Activated T-cell treated with anti-CD3 and anti-CD28 coated beads, Interleukin-2, amount 50 U/mL, for 4 hours (primary cell): Measurements from ENCODE around the gene ACAP3. TPM values are rescaled to one million over a fixed set of nuclear protein-coding genes. Genes with fewer than 3 reads are reported as not detected.
"Not testable (repeated sequence)": the region's sequence is repeated elsewhere in the genome, so short reads cannot be mapped to it uniquely, and the experiment has no call there.

ENCODE experiments used
- ATAC-seq, 2 donors: fragments of 200-7000 bp; cut with Tn5 transposase; one replicate each; pipeline ENCODE4 v1.10.0; 2021
- DNase-seq: peaks from one replicate; pipeline ENCODE4 v3.0.0-alpha.2; 2020
- H3K27me3 Mint-ChIP-seq: one replicate; pipeline ENCODE4 v1.8.0; 2021; ENCODE audit warnings: low read depth, mixed read lengths
- H3K36me3 Mint-ChIP-seq: one replicate; pipeline ENCODE4 v1.8.0; 2022; ENCODE audit warnings: mixed read lengths; ENCODE audit not compliant: insufficient read depth
- H3K4me1 Mint-ChIP-seq: one replicate; pipeline ENCODE4 v1.8.0; 2021; ENCODE audit warnings: low read depth, mixed read lengths
- H3K4me3 Mint-ChIP-seq: one replicate; pipeline ENCODE4 v1.8.0; 2021; ENCODE audit warnings: mild to moderate bottlenecking, moderate library complexity, mixed read lengths
- H3K9me3 Mint-ChIP-seq: one replicate; pipeline ENCODE4 v1.8.0; 2021; ENCODE audit warnings: mixed read lengths
- total RNA-seq, 3 donors: library from RNA; stranded (reverse); gene quantifications; one replicate each; pipeline ENCODE4 v1.2.1, GENCODE V29; 2021

ACAP3 gene
- total RNA-seq, 3 donors from 2014 or later = 28.4 to 37.6 (median 30.1) TPM

- ATAC-seq (no peak), DNase-seq (no peak)
- peaks cover 17% of the 10 kb centered on the region for H3K4me1 Mint-ChIP-seq
- no peak overlapping the region for H3K4me3 Mint-ChIP-seq
- no peaks in the 10 kb centered on the region for H3K9me3 Mint-ChIP-seq
- H3K27me3 Mint-ChIP-seq = no peaks in the 10 kb centered on the region
- peaks cover 12% of the 10 kb centered on the region for H3K36me3 Mint-ChIP-seq
These were observed 11.3 kb upstream of the ACAP3 start for GRCh38 chr1:1318777-1319645.

GRCh38 chr1:1318131-1318652, 10.5 kb upstream of the ACAP3 start:
- Mint-ChIP-seq H3K4me3 (no peak overlapping the region), H3K27me3 (no peaks in the 10 kb centered on the region), H3K4me1 (peaks cover 12% of the 10 kb centered on the region), H3K36me3 (peaks cover 13% of the 10 kb centered on the region), H3K9me3 (no peaks in the 10 kb centered on the region)
- ATAC-seq = no peak
- DNase-seq = no peak

GRCh38 chr1:1317420-1317819, 9.7 kb upstream of the ACAP3 start:
- no peak for ATAC-seq
- H3K4me1 Mint-ChIP-seq = peaks cover 8% of the 10 kb centered on the region
- H3K9me3 Mint-ChIP-seq = no peaks in the 10 kb centered on the region
- H3K4me3 Mint-ChIP-seq = no peak overlapping the region
- H3K36me3 Mint-ChIP-seq = peaks cover 13% of the 10 kb centered on the region
- no peak for DNase-seq
- H3K27me3 Mint-ChIP-seq = no peaks in the 10 kb centered on the region

- not testable (repeated sequence) for H3K4me1 Mint-ChIP-seq, H3K4me3 Mint-ChIP-seq
These were observed 8.5 kb upstream of the ACAP3 start for GRCh38 chr1:1316199-1316598.

GRCh38 chr1:1315435-1315954, 7.8 kb upstream of the ACAP3 start:
- Mint-ChIP-seq H3K4me3 (no peak overlapping the region), H3K27me3 (no peaks in the 10 kb centered on the region), H3K9me3 (no peaks in the 10 kb centered on the region), H3K36me3 (peaks cover 13% of the 10 kb centered on the region), H3K4me1 (no peaks in the 10 kb centered on the region)
- DNase-seq (no peak), ATAC-seq (no peak)

More at GRCh38 chr1:1316199-1316598, 8.5 kb upstream of the ACAP3 start:
- not testable (repeated sequence) for DNase-seq, H3K9me3 Mint-ChIP-seq, ATAC-seq, H3K27me3 Mint-ChIP-seq
- peaks cover 13% of the 10 kb centered on the region for H3K36me3 Mint-ChIP-seq

GRCh38 chr1:1314678-1315335, 7.1 kb upstream of the ACAP3 start:
- ATAC-seq = no peak

GRCh38 chr1:1314237-1314586, 6.5 kb upstream of the ACAP3 start:
- no peak for ATAC-seq
- no peak for DNase-seq
- H3K4me3 Mint-ChIP-seq = no peak overlapping the region
- peaks cover 13% of the 10 kb centered on the region for H3K36me3 Mint-ChIP-seq
- H3K4me1 Mint-ChIP-seq = no peaks in the 10 kb centered on the region
- no peaks in the 10 kb centered on the region for H3K27me3 Mint-ChIP-seq
- H3K9me3 Mint-ChIP-seq = no peaks in the 10 kb centered on the region

More at GRCh38 chr1:1314678-1315335, 7.1 kb upstream of the ACAP3 start:
- H3K27me3 Mint-ChIP-seq = no peaks in the 10 kb centered on the region
- H3K9me3 Mint-ChIP-seq = no peaks in the 10 kb centered on the region
- H3K4me1 Mint-ChIP-seq = no peaks in the 10 kb centered on the region
- peaks cover 13% of the 10 kb centered on the region for H3K36me3 Mint-ChIP-seq
- no peak for DNase-seq
- no peak overlapping the region for H3K4me3 Mint-ChIP-seq

GRCh38 chr1:1313500-1314236, 5.9 kb upstream of the ACAP3 start:
- Mint-ChIP-seq H3K9me3 (no peaks in the 10 kb centered on the region), H3K4me3 (no peak overlapping the region), H3K36me3 (peaks cover 13% of the 10 kb centered on the region), H3K27me3 (no peaks in the 10 kb centered on the region), H3K4me1 (no peaks in the 10 kb centered on the region)
- no peak for ATAC-seq
- DNase-seq = no peak

GRCh38 chr1:1312450-1313314, 5.0 kb upstream of the ACAP3 start:
- Mint-ChIP-seq H3K36me3 (peaks cover 13% of the 10 kb centered on the region), H3K9me3 (no peaks in the 10 kb centered on the region), H3K4me1 (no peaks in the 10 kb centered on the region), H3K27me3 (no peaks in the 10 kb centered on the region), H3K4me3 (no peak overlapping the region)
- DNase-seq (no peak), ATAC-seq (no peak)

GRCh38 chr1:1311107-1312104, 3.7 kb upstream of the ACAP3 start:
- ATAC-seq = no peak
- H3K27me3 Mint-ChIP-seq = no peaks in the 10 kb centered on the region
- peaks cover 8% of the 10 kb centered on the region for H3K36me3 Mint-ChIP-seq
- no peak for DNase-seq
- H3K9me3 Mint-ChIP-seq = no peaks in the 10 kb centered on the region
- H3K4me3 Mint-ChIP-seq = no peak overlapping the region
- H3K4me1 Mint-ChIP-seq = peaks cover 8% of the 10 kb centered on the region

- H3K4me1 Mint-ChIP-seq = peaks cover 16% of the 10 kb centered on the region
- no peak for ATAC-seq
- H3K27me3 Mint-ChIP-seq = no peaks in the 10 kb centered on the region
- H3K4me3 Mint-ChIP-seq = peak overlapping the region; percentile 79
- no peak for DNase-seq
- peaks cover 8% of the 10 kb centered on the region for H3K36me3 Mint-ChIP-seq
- H3K9me3 Mint-ChIP-seq = no peaks in the 10 kb centered on the region
These were observed 2.8 kb upstream of the ACAP3 start for GRCh38 chr1:1310476-1311053.

GRCh38 chr1:1310109-1310385, 2.3 kb upstream of the ACAP3 start:
- no peak for ATAC-seq
- Mint-ChIP-seq H3K4me3 (peak overlapping the region; percentile 79), H3K9me3 (no peaks in the 10 kb centered on the region), H3K4me1 (peaks cover 19% of the 10 kb centered on the region), H3K36me3 (peaks cover 8% of the 10 kb centered on the region), H3K27me3 (no peaks in the 10 kb centered on the region)
- no peak for DNase-seq
